Measurements from ENCODE around the gene ZNF337. TPM values are rescaled to one million over a fixed set of nuclear protein-coding genes. Genes with fewer than 3 reads are reported as not detected.

ZNF337 gene
- total RNA-seq, 1 experiment from 2014 or later: 11.4 TPM

DNA sequence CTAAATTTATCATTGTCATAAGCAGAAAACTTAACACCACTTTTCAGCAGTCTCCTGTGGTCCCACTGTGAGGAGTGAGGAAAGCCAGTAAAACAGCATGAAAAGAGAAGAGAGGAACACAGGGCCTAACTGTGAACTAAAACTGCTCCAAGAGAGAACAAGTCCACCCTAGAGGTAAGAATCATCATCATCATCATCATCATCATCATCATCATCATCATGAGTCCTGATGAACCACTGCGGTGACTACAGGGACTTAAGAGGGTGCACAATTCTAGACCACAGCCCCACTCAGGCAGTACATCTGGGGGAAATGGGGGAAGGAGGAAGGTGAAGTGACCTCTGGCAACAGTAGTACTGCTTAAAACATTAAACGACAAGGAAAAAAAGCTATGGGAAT, 13.6 kb downstream of the ZNF337 start:
- Histone ChIP-seq H3K79me2 (ENCODE audit: insufficient read depth, low read length) (peaks cover 12% of the 10 kb centered on the region; the same call in 1 of the 2 replicates), H3K27me3 (ENCODE audit: insufficient read depth, low read length) (no peaks in the 10 kb centered on the region), H3K9me2 (ENCODE audit: insufficient read depth) (no peaks in the 10 kb centered on the region), H3K4me1 (ENCODE audit: control insufficient read depth in 1 of 2, insufficient read depth in 2 of 2, low read length in 2 of 2) (no peaks in the 10 kb centered on the region), H3K4me3 (replicated peaks in 1 of 2; ENCODE audit: low read depth in 1 of 2, low read length in 2 of 2) (no peak overlapping the region), H3K36me3 (ENCODE audit: control insufficient read depth in 1 of 2, insufficient read depth in 2 of 2, low read length in 2 of 2) (peaks cover 4 to 11% of the 10 kb centered on the region in 2 experiments; a peak in 3 of 4 replicates), H3K27ac (ENCODE audit: low read depth, low read length) (no peak overlapping the region), H3K9me3 (ENCODE audit: control insufficient read depth in 1 of 2, insufficient read depth in 1 of 2, low read depth in 1 of 2, low read length in 2 of 2) (no peaks in the 10 kb centered on the region), H4K20me1 (ENCODE audit: insufficient read depth) (no peaks in the 10 kb centered on the region), H2AFZ (ENCODE audit: low read depth, low read length, poor library complexity, severe bottlenecking) (no peak overlapping the region), H3K9ac (ENCODE audit: low read length) (no peak overlapping the region), H3K4me2 (ENCODE audit: low read length) (no peak overlapping the region)
- POLR2A ChIA-PET: no interaction called here
- RAD21 ChIA-PET (ENCODE audit: low non-redundant PET in 1 of 2, low total read pairs in 2 of 2, uncharacterized antibody in 2 of 2, unreplicated experiment in 2 of 2): no interaction called here
- DNase-seq (ENCODE audit: low read depth, low spot score) (no peak), ATAC-seq (no peak)
- CTCF ChIA-PET: no interaction called here
- BruUV-seq (replicated peaks): no TSS peak
- TF ChIP-seq FOSL1 (IDR thresholded peaks at IDR 0.05; ENCODE audit: low read depth) (no peak), YY1 (IDR thresholded peaks at IDR 0.05; ENCODE audit: extremely low read depth, insufficient replicate concordance, low read depth, low read length) (no peak), POLR2AphosphoS5 (IDR thresholded peaks at IDR 0.05; ENCODE audit: low read depth, low read length) (no peak), SRF (IDR thresholded peaks at IDR 0.05; ENCODE audit: low read depth) (no peak), ELF1 (IDR thresholded peaks at IDR 0.05; ENCODE audit: borderline replicate concordance, low read depth) (no peak), CBX3 (IDR thresholded peaks at IDR 0.05; ENCODE audit: low read depth) (no peak), EGR1 (IDR thresholded peaks at IDR 0.05; ENCODE audit: low read depth) (no peak), MAX (IDR thresholded peaks at IDR 0.05) (no peak)
- intact Hi-C loops (cut with micrococcal nuclease): no loop called here

DNA sequence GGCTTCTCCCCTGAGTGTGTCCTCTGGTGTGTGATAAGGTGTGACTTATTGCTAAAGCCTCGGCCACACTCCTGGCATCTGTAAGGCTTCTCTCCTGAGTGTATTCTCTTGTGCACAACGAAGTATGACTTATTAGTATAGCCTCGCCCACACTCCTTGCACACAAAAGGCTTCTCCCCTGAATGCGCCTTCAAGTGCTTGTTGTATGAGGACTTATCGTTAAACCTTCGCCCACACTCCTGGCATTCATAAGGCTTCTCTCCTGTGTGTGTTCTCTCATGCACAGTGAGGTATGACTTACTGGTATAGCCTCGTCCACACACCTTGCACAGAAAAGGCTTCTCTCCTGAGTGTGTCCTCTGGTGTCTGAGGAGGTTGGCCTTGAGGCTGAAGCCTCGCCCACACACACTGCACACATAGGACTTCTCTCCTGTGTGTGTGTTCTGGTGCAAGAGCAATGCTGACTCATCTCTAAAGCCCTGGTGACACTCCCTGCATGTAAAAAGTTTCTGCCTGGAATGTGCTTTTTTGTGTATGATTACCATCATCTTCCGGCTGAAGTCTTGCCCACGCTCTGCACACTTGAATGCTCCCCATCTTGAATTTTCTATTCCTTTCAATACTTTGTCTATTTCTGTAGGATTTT, 20.4 kb downstream of the ZNF337 start:
- TF ChIP-seq ELF1 (IDR thresholded peaks at IDR 0.05; ENCODE audit: borderline replicate concordance, low read depth): no peak
- TF ChIP-seq FOSL1 (IDR thresholded peaks at IDR 0.05; ENCODE audit: low read depth): no peak
- TF ChIP-seq RAD21 (IDR thresholded peaks at IDR 0.05; ENCODE audit: low read depth): no peak
- no peak for TF ChIP-seq JUND (IDR thresholded peaks at IDR 0.05)
- no peak for TF ChIP-seq POLR2A (IDR thresholded peaks at IDR 0.05; ENCODE audit: borderline replicate concordance, extremely low read depth, insufficient read depth, insufficient read length)
- no peak for TF ChIP-seq ZNF274 (IDR thresholded peaks at IDR 0.05; ENCODE audit: low read depth, low read length)
- intact Hi-C loops (cut with micrococcal nuclease): no loop called here
- H4K20me1 ChIP-seq (ENCODE audit: insufficient read depth): no peaks in the 10 kb centered on the region
- POLR2A ChIA-PET: no interaction called here
- H3K9me2 ChIP-seq (ENCODE audit: insufficient read depth): no peaks in the 10 kb centered on the region
- CTCF ChIA-PET: no interaction called here
- H3K27ac ChIP-seq (ENCODE audit: low read depth, low read length): no peak overlapping the region
- H3K4me3 ChIP-seq (replicated peaks in 1 of 2; ENCODE audit: low read depth in 1 of 2, low read length in 2 of 2): no peak overlapping the region
- RAD21 ChIA-PET (ENCODE audit: low non-redundant PET in 1 of 2, low total read pairs in 2 of 2, uncharacterized antibody in 2 of 2, unreplicated experiment in 2 of 2): no interaction called here
- peaks cover 27 to 29% of the 10 kb centered on the region in 2 experiments; a peak in 3 of 4 replicates for H3K36me3 ChIP-seq (ENCODE audit: control insufficient read depth in 1 of 2, insufficient read depth in 2 of 2, low read length in 2 of 2)
- TSS peak; percentile 11 for BruUV-seq (replicated peaks)
- DNase-seq (ENCODE audit: low read depth, low spot score): no peak
- H3K9ac ChIP-seq (ENCODE audit: low read length): no peak overlapping the region
- H3K27me3 ChIP-seq (ENCODE audit: insufficient read depth, low read length): no peaks in the 10 kb centered on the region
- no peak overlapping the region for H2AFZ ChIP-seq (ENCODE audit: low read depth, low read length, poor library complexity, severe bottlenecking)
- peaks cover 0 to 6% of the 10 kb centered on the region in 2 experiments; a peak in 1 of 4 replicates for H3K4me1 ChIP-seq (ENCODE audit: control insufficient read depth in 1 of 2, insufficient read depth in 2 of 2, low read length in 2 of 2)
- peaks cover 7% of the 10 kb centered on the region; the same call in 1 of the 2 replicates for H3K79me2 ChIP-seq (ENCODE audit: insufficient read depth, low read length)
- no peak overlapping the region for H3K4me2 ChIP-seq (ENCODE audit: low read length)
- H3K9me3 ChIP-seq (ENCODE audit: control insufficient read depth in 1 of 2, insufficient read depth in 1 of 2, low read depth in 1 of 2, low read length in 2 of 2): no peaks in the 10 kb centered on the region
- ATAC-seq: no peak
